Erythroblast (primary cell): ENCODE results near the gene TRABD2B.

Experiments
- GATA1 ChIP-seq: IDR thresholded peaks from 2 replicates; pipeline ENCODE4 v1.6.1; 2011; ENCODE audit warnings: low read depth, mild to moderate bottlenecking, control low read depth, low read length, moderate library complexity
- POLR2A ChIP-seq: IDR thresholded peaks from 2 replicates; pipeline ENCODE4 v1.6.1; 2011; ENCODE audit warnings: mild to moderate bottlenecking, low read length

- no peak for TF ChIP-seq GATA1
- TF ChIP-seq POLR2A = no peak
These were observed 154.8 kb downstream of the TRABD2B start for GRCh38 chr1:47842228-47842919.
